ENCODE data around the gene LIMK1.
"Not testable (repeated sequence)": the region's sequence is repeated elsewhere in the genome, so short reads cannot be mapped to it uniquely, and the experiment has no call there.

The LIMK1 gene

GRCh38 chr7:74104702-74105101 lies 21.1 kb downstream of the LIMK1 start:
- H3K4me3 ChIP-seq (replicated peaks; ENCODE audit: low read depth, low read length): no peak overlapping the region
- no peak for DNase-seq (ENCODE audit: low read depth)
- TF ChIP-seq CTCF (IDR thresholded peaks at IDR 0.05; ENCODE audit: low read length, missing control alignments): no peak

- no peak for DNase-seq (ENCODE audit: low read depth)
- H3K4me3 ChIP-seq (replicated peaks; ENCODE audit: low read depth, low read length): no peak overlapping the region
- no peak for TF ChIP-seq CTCF (IDR thresholded peaks at IDR 0.05; ENCODE audit: low read length, missing control alignments)
These were observed 22.4 kb downstream of the LIMK1 start for GRCh38 chr7:74105992-74106391.

GRCh38 chr7:74106846-74107245 lies 23.2 kb downstream of the LIMK1 start:
- H3K4me3 ChIP-seq (replicated peaks; ENCODE audit: low read depth, low read length): no peak overlapping the region
- no peak for TF ChIP-seq CTCF (IDR thresholded peaks at IDR 0.05; ENCODE audit: low read length, missing control alignments)
- DNase-seq (ENCODE audit: low read depth): no peak

GRCh38 chr7:74115326-74115725 lies 31.7 kb downstream of the LIMK1 start:
- no peak for DNase-seq (ENCODE audit: low read depth)
- no peak overlapping the region for H3K4me3 ChIP-seq (replicated peaks; ENCODE audit: low read depth, low read length)
- no peak for TF ChIP-seq CTCF (IDR thresholded peaks at IDR 0.05; ENCODE audit: low read length, missing control alignments)

GRCh38 chr7:74116356-74116755 lies 32.8 kb downstream of the LIMK1 start:
- TF ChIP-seq CTCF (IDR thresholded peaks at IDR 0.05; ENCODE audit: low read length, missing control alignments): no peak
- DNase-seq (ENCODE audit: low read depth): no peak
- H3K4me3 ChIP-seq (replicated peaks; ENCODE audit: low read depth, low read length): no peak overlapping the region

- no peak for DNase-seq (ENCODE audit: low read depth)
- TF ChIP-seq CTCF (IDR thresholded peaks at IDR 0.05; ENCODE audit: low read length, missing control alignments): no peak
- no peak overlapping the region for H3K4me3 ChIP-seq (replicated peaks; ENCODE audit: low read depth, low read length)
These were observed 36.2 kb downstream of the LIMK1 start for GRCh38 chr7:74119831-74120230.

- H3K4me3 ChIP-seq (replicated peaks; ENCODE audit: low read depth, low read length): no peak overlapping the region
- no peak for TF ChIP-seq CTCF (IDR thresholded peaks at IDR 0.05; ENCODE audit: low read length, missing control alignments)
- no peak for DNase-seq (ENCODE audit: low read depth)
These were observed 38.0 kb downstream of the LIMK1 start for GRCh38 chr7:74121401-74122249.

GRCh38 chr7:74123892-74124291 lies 40.3 kb downstream of the LIMK1 start:
- DNase-seq (ENCODE audit: low read depth); H3K4me3 ChIP-seq (replicated peaks; ENCODE audit: low read depth, low read length): not testable (repeated sequence)
